IPS-NIHi7 (cell line): Measurements from ENCODE around the gene DNAJA4.

Experiments
- DNase-seq: peaks from one replicate; pipeline ENCODE4 v3.0.0; 2012; ENCODE audit warnings: mixed read lengths; ENCODE audit errors: extremely low spot score

The DNAJA4 gene

GRCh38 chr15:78315686-78316282 is 51.4 kb downstream of the DNAJA4 start:
- peak; percentile 81 for DNase-seq

DNA sequence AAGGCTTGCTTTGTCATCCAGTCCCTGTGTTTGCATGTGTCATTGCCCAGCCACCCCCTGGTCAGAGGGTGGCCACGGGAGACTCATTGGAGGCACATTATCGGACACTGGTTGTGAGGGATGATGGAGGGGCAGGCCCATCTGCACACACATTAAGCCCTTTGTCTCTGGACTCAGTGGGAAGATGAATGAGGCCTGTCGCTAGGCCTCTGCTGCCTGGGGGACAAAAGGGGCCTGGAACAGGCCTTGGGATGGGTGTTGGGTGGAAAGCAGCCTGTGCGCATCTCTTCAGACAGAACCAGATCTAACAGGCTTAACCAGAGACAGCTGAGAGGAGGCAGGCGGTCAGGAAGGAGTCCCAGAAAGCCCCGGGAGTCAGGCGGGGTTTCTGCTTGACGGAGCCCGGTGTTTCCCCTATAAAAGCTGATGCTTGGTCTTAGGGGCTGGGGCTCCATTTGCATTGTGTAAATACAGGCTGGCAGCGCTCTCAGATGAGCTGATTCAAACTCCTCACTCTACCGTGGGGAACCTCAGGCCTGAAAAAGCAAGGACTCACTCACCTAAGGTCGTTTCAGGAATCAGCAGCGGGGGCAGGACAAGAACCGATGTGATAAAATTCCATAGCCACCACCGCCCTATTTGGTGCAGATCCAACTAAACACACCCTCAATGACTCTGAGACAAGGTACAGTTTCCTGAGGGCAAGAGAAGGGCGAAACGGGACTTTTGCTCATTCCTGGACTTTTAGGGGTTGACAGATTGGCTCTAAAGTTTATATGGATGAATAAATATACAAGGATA is 52.1 kb downstream of the DNAJA4 start:
- DNase-seq = peak; percentile 49

DNA sequence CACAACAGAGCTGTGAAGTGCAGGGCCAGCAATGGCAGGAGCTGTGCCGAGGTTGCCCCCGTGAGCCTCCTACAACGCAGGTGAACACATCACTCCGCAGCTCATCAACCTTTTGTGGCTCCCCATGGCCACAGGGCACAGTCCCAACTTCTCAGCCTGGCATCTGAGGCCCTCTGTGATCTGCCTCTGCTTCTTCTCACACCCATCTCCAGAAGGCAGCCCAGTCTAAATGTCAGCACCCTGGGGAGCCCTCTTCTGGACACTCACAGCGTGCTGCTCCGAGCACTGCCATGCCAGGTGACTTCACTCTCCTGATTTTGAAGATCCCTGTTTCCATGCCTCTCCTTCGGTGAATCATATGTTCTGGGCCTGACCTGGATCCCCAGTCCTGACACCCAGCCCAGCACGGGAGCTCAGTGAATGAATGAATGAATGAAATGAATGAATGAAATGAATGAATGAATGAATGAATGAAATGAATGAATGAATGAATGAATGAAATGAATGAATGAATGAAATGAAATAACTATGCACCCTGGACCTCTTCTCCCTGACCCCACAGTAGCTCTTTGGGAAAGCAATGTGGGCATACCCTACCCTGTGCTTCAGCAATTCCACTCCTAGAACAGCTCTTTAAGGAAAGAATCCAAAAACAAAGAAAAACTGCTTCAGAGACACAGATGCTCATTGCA is 52.9 kb downstream of the DNAJA4 start:
- DNase-seq = no peak

DNA sequence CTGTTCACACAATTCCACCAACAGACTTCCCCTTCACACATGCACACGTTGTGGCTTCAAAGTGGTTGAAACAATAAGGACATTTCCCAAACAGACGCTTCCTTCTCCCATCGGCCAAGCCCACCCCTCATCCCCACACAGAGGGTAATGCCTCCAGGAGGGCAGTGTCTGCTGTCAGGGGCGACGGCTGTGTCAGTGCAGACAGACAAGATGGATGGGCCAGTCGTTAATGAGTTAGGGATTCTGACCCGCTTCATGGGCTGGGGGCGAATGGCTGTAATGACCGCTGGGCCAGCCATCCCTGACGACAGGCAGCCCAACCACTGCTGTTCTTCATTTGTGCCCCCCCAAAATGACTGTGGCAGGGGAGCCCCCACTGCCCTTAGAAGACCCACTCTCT is 55.2 kb downstream of the DNAJA4 start:
- DNase-seq = no peak

- no peak for DNase-seq
These were observed 55.8 kb downstream of the DNAJA4 start for GRCh38 chr15:78320183-78320582.

DNA sequence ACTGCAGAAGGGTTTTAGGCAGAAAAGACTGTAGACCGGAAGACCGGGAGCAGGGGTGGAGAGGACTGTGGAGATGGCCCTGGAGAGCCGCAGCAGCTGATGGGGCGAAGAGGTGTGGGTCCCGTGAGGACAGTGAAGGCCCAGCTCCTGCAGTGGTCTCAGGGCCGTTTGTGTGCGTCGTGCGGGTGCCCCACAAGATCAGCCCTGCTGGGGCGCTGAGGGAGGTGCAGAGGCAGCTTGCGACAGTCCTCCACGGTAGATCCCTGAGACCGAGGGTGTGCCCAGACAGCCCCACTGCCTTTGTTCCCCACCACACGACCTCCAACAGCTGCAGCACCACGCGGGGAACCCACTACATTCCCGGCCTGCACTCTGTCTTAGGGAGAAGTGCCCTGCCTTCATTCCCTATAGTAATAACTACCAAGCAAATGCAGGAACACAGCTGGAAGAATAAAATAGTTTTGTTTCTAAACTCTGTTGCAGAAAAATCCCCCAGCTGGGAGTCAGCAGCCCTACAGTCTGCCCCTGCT is 56.7 kb downstream of the DNAJA4 start:
- no peak for DNase-seq

GRCh38 chr15:78321786-78322185 is 57.4 kb downstream of the DNAJA4 start:
- DNase-seq = no peak

- no peak for DNase-seq
These were observed 57.9 kb downstream of the DNAJA4 start for GRCh38 chr15:78322243-78322642.

DNA sequence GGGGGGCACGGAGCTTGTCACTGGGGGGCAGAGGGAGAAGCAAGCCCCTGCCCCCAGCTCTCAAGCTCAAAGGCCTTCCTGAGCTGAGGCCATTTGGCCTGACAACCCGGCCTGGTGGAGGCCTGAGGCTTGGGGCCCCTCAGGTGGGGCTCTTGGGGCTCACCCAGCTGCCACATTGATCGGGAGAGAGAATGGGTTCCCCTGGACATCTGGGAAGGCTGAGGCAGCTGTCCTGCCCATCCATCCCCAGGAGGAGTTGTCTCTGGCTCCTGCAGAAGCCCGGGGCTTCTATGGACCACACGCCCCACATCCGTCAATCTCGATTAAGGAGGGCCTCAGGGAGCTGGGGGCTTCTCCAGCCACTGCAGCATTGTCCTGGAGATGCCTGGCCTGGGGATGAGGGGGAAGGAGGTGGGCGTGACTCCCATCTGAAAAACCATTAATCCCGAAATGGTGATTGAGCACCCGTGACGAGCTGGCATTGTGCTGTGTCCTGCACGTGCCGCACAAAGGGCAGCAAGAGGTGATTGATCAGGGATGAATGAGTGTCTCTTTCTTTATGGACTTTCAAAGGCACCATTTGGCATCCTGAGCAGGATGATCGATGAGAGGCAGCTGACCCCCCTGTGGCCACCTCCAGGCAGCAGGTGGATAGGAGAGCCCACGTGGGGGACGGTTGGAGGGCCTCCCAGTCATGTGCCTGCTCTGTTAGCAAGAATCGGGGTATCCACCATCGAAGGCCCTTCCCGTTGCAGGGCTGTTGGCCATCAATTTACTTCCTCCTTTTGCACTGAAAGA is 58.6 kb downstream of the DNAJA4 start:
- no peak for DNase-seq

GRCh38 chr15:78323693-78324092 is 59.3 kb downstream of the DNAJA4 start:
- DNase-seq = no peak

GRCh38 chr15:78324144-78324543 is 59.8 kb downstream of the DNAJA4 start:
- DNase-seq = no peak

- no peak for DNase-seq
These were observed 60.9 kb downstream of the DNAJA4 start for GRCh38 chr15:78325092-78325843.

- DNase-seq = no peak
These were observed 63.1 kb downstream of the DNAJA4 start for GRCh38 chr15:78327466-78327865.

GRCh38 chr15:78329625-78330024 is 65.3 kb downstream of the DNAJA4 start:
- DNase-seq = no peak
